CD4-positive, alpha-beta T cell treated with Interleukin-15 for 1 hour (primary cell): ENCODE data around the gene SUPT7L.

Experiments
- DNase-seq: peaks from one replicate; pipeline ENCODE4 v3.0.0-alpha.2; 2020

Gene SUPT7L, protein sequence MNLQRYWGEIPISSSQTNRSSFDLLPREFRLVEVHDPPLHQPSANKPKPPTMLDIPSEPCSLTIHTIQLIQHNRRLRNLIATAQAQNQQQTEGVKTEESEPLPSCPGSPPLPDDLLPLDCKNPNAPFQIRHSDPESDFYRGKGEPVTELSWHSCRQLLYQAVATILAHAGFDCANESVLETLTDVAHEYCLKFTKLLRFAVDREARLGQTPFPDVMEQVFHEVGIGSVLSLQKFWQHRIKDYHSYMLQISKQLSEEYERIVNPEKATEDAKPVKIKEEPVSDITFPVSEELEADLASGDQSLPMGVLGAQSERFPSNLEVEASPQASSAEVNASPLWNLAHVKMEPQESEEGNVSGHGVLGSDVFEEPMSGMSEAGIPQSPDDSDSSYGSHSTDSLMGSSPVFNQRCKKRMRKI

DNA sequence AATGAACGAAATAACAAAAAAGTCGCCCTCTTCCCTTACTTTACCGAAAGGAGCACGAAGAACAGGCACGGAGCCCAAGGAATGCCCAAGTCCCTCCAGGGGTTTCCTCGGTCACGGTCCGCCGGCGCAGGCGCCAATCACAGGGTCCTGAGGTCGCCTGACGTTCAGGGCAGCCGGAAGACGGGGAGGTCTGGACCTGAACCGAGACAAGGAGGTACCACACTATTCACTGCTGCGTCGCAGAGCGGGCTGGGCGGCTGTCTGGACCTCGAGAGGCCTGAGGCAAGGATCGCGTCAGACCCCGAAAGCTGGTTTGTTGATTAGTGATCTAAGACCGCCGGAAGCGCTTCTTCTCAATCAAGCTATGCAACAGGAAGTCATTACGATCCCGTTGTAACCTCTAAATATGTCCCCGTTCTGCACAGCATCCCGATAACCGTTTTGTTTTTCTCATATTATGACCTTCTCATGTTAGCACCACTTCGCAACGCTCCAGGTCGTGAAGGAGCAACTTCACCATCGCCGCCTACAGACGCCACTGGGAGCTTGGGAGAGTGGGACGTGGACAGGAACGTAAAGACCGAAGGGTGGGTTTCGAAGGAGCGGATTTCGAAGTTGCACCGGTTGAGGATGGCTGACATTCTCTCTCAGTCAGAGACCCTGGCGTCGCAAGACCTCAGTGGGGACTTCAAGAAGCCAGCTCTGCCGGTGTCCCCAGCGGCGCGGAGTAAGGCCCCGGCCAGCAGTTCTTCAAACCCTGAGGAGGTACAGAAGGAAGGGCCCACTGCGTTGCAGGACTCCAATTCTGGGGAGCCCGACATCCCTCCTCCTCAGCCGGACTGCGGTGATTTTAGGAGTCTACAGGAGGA is at the start of gene SUPT7L, which contains the start of gene SLC4A1AP:
TSS of gene SUPT7L (minus strand) at position 330 of the 869 bp plus-strand sequence. CDS start 1,422 bp downstream, outside the sequence.
TSS of gene SLC4A1AP (plus strand) at position 605 of the 869 bp plus-strand sequence. CDS start at position 631, 26 bp downstream.
- peak; percentile 74 for DNase-seq

DNA sequence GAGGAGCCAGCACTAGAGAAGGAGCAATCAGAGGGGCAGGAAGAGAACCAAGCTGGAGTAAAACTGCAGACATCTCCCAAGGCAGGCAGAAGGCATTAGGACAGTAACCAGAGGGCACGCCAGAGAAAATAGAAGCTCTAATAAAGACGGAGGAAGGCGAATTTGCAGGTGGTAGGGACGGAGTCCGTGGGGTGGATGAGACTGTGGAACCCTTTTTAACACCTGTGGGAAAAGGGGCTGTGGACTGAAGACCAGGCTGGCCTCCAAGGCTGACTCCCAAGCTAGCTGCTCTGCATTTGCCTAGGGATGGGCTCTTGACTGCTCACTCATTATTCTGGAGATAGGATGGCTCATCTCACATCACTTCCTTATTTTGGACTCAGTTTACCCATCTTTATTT is 49.8 kb upstream of the SUPT7L start:
- no peak for DNase-seq

DNA sequence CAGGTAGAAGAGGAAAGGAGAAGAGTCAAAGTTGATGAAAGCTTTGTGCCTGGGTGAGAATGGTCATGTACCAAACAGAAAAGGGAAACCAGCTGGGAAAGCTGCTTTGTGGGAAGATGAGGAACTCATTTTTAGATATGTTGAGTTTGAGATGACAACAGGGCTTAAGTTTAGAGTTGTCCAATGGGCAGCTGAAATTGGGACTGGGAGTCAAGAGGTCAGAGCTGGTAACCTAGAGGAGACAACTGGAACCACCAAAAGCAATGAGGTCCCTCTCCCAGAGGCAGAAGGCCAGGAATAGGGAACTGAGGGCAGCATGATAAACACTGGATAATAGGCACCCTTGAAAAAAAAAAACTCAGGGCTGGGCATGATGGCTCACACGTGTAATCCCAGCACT is 49.1 kb upstream of the SUPT7L start:
- DNase-seq, result no peak

DNA sequence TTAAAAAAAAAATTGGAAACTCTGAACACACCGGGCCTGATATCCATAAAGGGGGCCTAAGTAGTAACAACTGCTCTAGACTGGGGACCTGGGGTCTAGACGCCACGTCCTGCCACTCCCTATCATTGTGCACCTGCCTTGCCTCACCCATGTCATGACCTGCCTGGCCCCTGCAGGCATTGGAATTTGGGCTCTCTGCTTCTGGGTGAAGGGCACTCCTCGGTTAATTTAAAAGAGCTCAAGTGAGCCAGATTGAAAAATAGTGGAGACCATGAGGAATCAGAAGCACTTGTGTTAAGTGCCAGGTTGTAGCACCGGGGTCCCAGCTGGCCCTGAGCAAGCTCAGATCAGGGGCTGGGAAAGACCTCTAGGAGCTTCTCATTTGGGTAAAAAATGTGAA is 48.4 kb upstream of the SUPT7L start:
- no peak for DNase-seq

DNA sequence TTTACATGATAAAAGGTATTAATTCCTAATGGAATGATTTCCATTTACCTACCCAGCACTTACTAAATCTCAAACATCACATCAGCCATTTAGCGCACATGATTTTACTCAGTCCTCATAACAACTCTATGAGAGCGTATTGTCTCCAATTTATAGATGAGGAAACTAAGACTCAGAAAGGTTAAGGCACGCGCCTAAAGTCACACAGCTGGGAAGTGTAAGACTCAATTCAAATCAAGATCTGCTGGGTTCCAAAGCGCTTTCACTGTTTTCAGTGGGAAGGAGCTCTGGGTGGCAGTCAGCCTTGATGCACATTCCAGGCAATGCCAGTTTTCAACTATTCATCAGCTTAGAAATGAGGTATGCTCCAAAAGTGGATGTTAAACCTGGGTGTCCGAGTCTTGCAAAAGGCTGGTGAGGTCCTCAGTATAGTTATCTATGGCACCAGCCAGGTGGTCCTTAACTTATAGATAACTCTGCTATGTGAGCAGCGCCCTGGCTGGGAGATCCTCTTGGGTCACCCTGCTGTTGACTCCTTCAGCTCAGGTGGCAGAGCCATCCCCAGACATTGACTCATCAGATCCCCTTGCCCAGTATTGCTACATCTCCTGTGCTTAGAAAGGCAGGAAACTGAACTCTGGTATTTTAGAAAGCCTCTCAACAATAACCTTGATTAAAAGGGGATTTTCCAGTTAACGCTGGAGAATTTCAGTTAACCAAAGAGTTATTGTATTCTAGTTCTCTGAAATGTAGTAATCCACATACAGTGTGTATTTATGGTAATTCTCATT is 47.4 kb upstream of the SUPT7L start:
- no peak for DNase-seq

DNA sequence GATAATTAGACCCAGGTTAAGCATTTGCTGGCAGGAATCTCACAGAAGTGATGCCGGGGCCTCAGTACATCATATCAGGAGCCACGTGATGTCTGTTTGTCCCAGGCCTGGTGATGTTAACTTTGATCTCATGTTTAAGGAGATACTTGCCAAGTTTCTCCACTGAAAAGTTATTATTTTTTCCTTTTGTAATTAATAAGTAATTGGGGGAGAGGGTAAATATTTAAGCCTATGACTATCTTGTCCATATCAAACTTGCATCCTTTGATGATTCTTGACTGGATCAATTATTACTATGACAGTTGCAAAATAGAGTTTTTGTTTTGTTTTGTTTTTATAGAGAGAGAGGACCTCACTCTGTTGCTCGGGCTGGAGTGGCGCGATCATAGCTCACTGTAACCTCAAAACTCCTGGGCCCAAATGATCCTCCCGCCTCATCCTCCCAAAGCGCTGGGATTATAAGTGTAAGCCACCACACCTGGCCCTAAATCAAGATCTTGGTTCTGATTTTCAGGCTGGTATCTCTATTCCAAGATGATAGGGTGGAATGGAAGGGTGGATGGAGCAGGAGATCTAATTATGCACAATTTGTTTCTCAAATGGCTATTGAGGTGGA is 46.7 kb upstream of the SUPT7L start:
- DNase-seq, result no peak

DNA sequence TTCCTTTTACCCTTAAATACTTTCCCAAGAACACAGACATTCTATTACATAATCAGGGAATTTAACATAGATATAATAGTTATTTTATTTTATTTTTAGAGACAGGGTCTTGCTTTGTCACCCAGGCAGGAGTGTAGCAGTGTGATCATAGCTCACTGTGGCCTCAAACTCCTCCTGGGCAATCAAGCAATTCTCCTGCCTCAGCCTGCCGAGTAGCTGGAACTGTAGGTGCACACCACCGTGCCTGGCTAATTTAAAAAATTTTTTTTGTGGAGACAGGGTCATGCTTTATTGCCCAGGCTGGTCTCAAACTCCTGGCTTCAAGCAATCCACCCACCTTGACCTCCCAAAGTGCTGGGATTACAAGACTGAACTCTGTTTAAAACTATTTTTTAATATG is 45.9 kb upstream of the SUPT7L start:
- no peak for DNase-seq

DNA sequence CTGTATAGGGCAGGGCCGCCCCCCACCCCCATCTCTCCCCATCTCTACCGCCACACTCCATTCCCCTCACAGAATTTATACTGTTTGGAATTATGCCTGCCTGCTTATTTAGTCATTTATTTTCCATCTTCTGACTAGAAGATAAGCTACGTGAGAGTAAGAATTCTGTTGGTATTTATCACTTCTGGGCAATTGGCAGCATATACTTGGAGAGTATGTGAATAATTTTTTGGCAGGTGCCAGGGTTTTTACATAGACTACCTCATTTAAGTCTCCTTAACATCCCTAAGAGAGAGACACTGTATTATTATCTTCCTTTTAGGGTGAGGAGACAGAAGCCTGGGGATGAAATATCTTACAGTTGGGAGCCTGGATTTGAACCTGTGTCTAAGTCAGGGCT is 45.3 kb upstream of the SUPT7L start:
- DNase-seq, result no peak

DNA sequence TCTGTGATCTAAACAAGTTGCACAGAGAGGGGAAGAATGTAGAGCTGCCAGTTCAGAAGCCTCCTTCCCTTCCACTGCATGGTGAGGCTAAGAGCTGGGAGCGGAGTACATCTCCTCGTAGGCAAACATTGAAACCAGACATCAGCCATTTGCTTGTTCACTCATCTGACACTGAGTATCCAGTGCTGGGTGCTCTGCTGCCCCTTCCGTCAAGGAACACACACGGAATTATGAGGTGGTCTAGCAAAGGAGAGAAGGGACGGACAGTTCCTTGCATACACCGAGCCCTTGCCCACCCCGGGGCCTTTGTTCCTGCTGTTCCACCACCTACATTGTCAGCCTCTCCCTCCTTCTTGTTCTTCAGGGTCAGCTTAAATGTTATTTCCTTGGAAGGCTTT is 44.8 kb upstream of the SUPT7L start:
- no peak for DNase-seq

DNA sequence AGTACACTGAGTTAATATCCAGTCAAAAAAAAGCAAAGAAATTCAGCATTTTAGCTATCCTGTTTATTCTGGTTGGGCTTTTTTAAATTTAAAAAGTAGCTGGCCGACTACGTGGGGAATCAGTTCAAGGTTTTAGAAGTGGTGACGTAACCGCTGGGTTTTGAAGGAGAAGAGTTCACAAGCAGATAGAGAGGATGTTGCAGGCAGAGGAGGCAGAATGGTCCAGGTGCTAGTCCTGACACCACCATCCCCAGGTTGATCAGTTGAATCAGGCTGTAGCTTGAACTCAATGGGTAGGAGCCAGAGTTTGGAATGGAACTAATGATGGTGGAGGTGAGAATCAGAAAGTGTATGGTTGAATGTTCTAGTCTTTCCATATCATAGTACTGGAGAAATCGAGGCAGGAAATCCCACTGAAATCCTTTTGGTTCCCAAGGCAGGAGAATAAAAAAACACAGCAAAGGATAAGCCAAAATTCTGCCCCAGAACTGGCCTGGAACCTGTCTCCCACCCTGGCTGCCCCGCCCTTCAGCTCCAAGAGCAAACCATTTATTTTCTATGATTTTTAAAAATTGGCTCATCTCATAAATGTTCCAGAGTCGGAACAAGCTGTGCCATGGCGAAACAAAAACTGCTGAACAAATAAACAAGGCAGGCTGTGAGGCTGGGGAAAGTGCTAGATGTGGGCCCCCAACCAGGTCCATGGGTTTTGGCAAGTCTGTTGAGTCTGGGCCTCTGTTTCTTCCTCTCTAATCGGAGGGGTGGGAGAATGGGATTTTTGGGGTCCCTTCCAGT is 44.2 kb upstream of the SUPT7L start:
- DNase-seq, result no peak

DNA sequence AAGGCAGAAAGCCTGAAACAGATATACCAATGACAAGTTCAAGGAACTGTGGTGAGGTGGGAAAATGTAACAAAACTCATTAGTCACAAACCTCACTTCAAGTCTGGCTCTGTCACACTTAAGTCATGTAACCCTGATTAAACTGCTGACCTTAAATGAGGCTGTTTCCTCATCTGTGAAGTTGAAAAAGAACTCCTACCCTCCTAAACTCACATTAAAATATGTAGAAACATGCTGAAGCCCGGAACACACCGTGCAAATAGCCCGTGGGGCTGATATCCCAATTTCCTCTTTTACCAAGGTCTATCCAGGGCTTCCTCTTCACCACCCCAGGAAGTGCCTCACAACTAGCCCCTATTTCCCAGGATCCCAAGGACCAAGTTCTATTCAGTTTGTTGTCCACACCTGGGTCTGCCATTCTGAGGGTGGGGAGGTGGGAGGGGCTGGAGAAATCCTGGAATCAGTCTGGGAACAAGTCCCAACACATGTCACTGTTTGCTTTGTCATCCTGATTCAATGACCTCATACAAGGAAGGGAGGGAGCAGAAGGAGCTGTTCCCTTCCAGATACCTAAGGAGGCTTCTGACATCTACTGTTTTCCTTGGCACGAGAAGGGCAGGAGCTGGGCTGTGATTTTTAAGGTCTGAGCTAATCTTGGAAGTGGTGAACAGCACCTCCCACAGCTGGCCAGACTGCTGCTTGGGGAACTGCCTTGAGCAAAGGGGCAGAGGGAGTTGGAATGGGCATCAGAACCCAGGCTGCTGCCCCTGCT is 42.6 kb upstream of the SUPT7L start:
- DNase-seq, result no peak

DNA sequence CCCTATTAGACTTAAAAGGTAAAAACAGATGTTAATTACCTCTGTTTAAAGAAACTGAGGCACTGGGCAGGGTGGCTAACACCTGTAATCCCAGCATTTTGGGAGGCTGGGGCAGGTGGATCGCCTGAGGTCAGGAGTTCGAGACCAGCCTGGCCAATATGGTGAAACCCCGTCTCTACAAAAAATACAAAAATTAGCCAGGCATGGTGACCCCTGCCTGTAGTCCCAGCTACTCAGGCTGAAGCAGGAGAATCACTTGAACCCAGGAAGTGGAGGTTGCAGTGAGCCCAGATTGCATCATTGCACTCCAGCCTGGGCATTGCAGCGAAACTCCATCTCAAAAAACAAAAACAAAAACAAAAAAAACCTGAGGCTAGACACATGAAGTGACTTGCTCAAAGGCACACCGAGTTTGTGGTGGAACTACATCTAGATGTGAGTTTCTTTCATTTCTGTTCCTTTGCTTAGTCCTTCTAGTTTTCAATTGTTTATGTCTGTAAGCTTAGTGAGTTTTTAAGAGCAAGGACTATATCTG is 41.0 kb upstream of the SUPT7L start:
- DNase-seq, result no peak

DNA sequence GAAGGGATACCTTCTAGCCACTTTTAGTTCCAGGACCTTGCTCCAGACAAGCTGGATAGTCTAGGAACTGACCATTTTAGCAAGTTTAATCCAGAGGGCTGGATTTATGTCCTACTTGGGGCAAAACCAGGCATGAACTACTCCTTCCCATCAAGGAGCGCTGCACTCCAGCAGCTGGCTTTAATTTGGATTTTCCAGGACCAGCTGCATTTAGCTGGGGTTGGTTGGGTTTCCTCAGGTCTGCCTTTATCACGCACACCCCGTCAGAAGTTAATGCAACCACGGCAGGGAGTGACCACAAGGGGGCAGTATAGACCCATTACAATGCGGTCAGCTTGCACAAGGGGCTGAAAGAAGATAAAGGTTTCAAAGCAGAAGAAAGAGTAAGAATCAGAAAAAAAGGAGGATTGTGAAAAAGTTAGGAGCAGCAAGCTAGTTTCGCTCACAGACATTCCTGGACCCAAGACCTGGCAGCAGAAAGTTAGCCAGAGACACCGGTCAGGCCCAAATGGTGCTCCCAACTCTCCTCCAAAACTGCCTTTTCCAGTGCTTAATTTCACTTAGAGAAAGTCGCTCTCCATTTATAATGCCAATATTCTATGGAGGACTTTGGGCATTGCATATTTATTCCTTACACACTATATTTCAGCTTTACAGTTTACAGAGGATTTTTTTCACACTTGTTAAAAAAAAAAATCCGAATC is 40.4 kb upstream of the SUPT7L start:
- peak; percentile 74 for DNase-seq

DNA sequence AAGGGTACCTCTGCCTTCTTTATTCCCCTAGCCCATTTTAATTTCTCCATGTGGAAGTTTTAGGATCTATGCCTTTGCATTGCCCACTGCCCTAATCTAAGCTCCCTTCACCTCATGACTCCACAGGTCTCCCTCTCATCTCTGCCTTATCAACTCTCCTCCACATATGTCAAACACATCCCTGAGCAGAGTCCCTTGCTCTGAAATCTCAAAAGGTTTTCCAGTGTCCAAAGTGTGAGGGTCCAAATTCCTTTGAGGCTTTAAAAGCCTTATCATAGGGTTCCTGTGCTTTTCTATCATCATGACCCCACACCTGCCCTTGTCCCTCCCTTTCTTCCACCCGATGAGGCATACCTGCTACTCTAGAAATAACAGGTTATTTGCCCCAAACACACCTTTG is 38.9 kb upstream of the SUPT7L start:
- DNase-seq, result no peak

DNA sequence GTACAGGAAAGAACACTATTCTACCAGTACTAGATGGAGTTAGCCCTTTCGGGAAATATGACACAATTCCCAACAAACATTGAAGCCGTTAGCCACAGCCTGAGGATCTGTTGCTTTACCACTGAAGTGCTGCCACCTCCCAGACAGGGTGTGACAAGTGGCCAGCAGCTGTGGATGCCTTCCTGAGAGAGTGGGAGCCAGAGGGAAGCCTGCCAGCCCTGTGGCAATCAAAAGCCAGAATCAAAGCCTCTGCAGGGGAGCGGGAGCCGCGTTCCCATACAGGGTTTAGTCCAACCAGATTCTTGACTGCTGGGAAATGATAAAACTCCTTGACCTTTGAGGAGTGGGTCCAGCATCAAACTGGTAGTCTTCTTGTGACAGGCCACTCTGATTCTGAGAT is 38.3 kb upstream of the SUPT7L start:
- DNase-seq, result no peak

DNA sequence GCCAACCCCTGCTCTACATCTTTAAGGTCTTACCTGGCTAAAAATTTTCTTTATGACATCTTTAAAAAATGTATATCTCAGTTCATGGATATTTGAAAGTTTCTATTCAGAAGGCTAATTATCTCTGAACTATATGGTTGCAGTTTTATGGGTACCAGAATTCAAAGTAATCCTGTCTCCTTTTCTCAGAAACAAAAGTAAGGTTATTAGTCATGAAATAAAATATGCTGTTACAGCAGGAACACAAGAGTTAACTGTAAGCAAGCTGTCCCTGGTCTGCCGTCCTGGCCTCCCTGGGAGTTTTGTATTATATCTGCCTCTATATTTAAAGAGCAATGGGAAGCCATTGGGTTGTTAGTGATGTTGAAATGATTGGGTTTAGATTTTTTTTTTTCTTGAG is 34.2 kb upstream of the SUPT7L start:
- no peak for DNase-seq

DNA sequence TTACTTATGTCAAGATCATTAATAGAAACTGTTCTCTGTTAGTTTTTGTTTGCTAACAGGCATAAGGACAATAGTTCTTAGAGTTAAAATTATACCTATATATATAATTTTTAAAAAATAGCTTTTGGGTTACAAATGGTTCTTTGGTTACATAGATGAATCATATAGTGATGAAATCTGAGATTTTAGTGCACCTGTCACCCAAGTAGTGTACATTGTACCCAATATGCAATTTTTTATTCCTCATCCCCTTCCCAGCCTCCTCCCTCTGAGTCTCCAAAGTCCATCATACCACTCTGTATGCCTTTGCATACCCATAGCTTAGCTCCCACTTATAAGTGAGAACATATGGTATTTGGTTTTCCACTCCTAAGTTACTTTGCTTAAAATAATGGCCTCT is 26.6 kb upstream of the SUPT7L start:
- no peak for DNase-seq

DNA sequence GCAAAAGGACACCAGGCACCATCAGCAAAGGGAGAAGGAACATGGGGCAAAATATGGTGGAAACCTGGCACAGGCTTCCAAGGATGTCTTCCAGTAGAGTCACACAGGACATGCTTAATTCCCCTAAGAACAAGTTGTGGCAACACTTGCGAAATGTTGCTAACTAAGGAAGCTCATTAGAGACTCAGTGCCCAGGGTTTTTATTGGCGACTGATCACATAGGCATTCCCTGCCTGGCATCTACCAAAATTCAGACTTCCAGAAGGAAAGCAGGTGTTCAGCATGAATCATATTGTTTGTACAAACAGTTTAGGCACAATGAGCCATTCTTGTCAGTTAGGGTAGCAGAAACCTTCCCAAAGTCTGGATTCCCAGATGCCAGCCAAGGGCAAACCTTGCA is 26.0 kb upstream of the SUPT7L start:
- DNase-seq, result no peak

DNA sequence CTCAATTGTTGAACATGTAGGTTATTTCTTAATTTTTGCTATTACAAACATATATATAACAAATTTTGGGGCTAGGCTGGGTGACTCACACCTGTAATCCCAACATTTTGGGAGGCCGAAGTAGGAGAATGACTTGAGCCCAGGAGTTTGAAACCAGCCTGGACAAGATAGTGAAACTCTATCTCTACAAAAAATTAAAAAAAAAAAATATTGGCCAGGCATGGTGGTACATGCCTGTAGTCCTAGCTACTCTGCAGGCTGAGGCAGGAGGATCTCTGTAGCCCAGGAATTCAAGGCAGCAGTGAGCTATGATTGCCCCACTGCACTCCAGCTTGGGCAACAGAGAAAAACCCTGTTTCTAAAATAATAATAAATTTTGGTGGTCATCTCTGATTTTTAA is 23.8 kb upstream of the SUPT7L start:
- DNase-seq, result no peak

DNA sequence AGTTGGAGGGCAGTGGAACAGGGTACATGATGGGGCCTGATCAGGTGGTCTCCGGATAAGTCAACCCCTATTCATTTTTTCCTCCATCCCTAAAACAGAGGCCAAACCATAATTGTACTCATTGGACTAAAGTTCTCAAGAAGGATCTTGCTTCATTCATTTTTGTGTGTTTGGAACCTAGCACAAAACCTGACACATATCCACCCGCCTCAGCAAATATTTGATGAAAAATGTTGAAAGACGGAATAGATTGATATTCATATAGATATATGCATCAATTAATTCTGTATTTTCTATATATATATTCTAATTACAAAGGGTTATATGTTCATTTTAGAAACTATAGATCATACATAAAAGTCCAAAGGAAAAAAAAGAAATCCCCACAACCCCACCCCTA is 22.2 kb upstream of the SUPT7L start:
- DNase-seq, result no peak
